HEK293 (cell line): Measurements from ENCODE around the gene MAN2B1.

Source experiments
- KLF7 ChIP-seq: fragments of 450-650 bp; formaldehyde crosslinking; IDR thresholded peaks from 2 replicates; pipeline ENCODE4 v1.5.1; 2016; ENCODE audit warnings: missing biosample characterization, missing genetic modification characterization, borderline replicate concordance
- KLF8 ChIP-seq: fragments of 450-650 bp; formaldehyde crosslinking; IDR thresholded peaks from 2 replicates; pipeline ENCODE4 v1.5.1; 2016; ENCODE audit warnings: missing biosample characterization, missing genetic modification characterization
- MEIS1 ChIP-seq: sonication (generic); formaldehyde crosslinking; IDR thresholded peaks from 2 replicates; pipeline ENCODE4 v1.8.1; 2022; ENCODE audit warnings: missing genetic modification reagents, mild to moderate bottlenecking, borderline replicate concordance
- MZF1 ChIP-seq: fragments of 450-650 bp; formaldehyde crosslinking; IDR thresholded peaks from 2 replicates; pipeline ENCODE4 v1.5.1; 2017; ENCODE audit warnings: missing biosample characterization, missing genetic modification characterization, borderline replicate concordance
- PBX3 ChIP-seq: sonication (generic); formaldehyde crosslinking; IDR thresholded peaks from 2 replicates; pipeline ENCODE4 v1.8.1; 2022; ENCODE audit warnings: mild to moderate bottlenecking, moderate library complexity, missing genetic modification reagents
- SETDB1 ChIP-seq: IDR thresholded peaks from one replicate; pipeline ENCODE4 v1.6.1; 2017; ENCODE audit warnings: mild to moderate bottlenecking, low read length, moderate library complexity, mixed read lengths; ENCODE audit not compliant: insufficient read length
- SP2 ChIP-seq: fragments of 450-650 bp; formaldehyde crosslinking; IDR thresholded peaks from 2 replicates; pipeline ENCODE4 v1.5.1; 2016; ENCODE audit warnings: missing biosample characterization, missing genetic modification characterization
- SP3 ChIP-seq: fragments of 450-650 bp; formaldehyde crosslinking; IDR thresholded peaks from 2 replicates; pipeline ENCODE4 v1.5.1; 2016; ENCODE audit warnings: missing biosample characterization, missing genetic modification characterization
- ZBTB7A ChIP-seq: fragments of 450-650 bp; formaldehyde crosslinking; IDR thresholded peaks from 2 replicates; pipeline ENCODE4 v1.5.1; 2016; ENCODE audit warnings: low read depth, missing biosample characterization, missing genetic modification characterization
- ZFP37 ChIP-seq: fragments of 450-650 bp; formaldehyde crosslinking; IDR thresholded peaks from 2 replicates; pipeline ENCODE4 v1.5.1; 2016; ENCODE audit warnings: missing biosample characterization, missing genetic modification characterization
- ZFP69B ChIP-seq: fragments of 450-650 bp; formaldehyde crosslinking; IDR thresholded peaks from 2 replicates; pipeline ENCODE4 v1.5.1; 2016; ENCODE audit warnings: missing biosample characterization, missing genetic modification characterization
- ZNF221 ChIP-seq: fragments of 450-650 bp; formaldehyde crosslinking; IDR thresholded peaks from 2 replicates; pipeline ENCODE4 v1.5.1; 2017; ENCODE audit warnings: missing biosample characterization, missing genetic modification characterization, borderline replicate concordance
- ZNF366 ChIP-seq: fragments of 450-650 bp; formaldehyde crosslinking; conservative IDR thresholded peaks from 2 replicates; pipeline ENCODE4 v1.5.1; 2016; ENCODE audit warnings: missing biosample characterization, missing genetic modification characterization
- ZNF423 ChIP-seq: fragments of 450-650 bp; formaldehyde crosslinking; IDR thresholded peaks from 2 replicates; pipeline ENCODE4 v1.5.1; 2016; ENCODE audit warnings: missing biosample characterization, missing genetic modification characterization
- ZNF433 ChIP-seq: fragments of 450-650 bp; formaldehyde crosslinking; IDR thresholded peaks from 2 replicates; pipeline ENCODE4 v1.5.1; 2016; ENCODE audit warnings: missing biosample characterization, missing genetic modification characterization, low read depth
- ZNF449 ChIP-seq: fragments of 450-650 bp; formaldehyde crosslinking; IDR thresholded peaks from 2 replicates; pipeline ENCODE4 v1.5.1; 2017; ENCODE audit warnings: missing biosample characterization, mild to moderate bottlenecking, missing genetic modification characterization, moderate library complexity
- ZNF521 ChIP-seq: fragments of 450-650 bp; formaldehyde crosslinking; IDR thresholded peaks from 2 replicates; pipeline ENCODE4 v1.5.1; 2017; ENCODE audit warnings: missing biosample characterization, mild to moderate bottlenecking, missing genetic modification characterization
- ZNF555 ChIP-seq: fragments of 450-650 bp; formaldehyde crosslinking; conservative IDR thresholded peaks from 2 replicates; pipeline ENCODE4 v1.5.1; 2017; ENCODE audit warnings: missing biosample characterization, mild to moderate bottlenecking, missing genetic modification characterization, inconsistent platforms
- ZNF558 ChIP-seq: fragments of 450-650 bp; formaldehyde crosslinking; IDR thresholded peaks from 2 replicates; pipeline ENCODE4 v1.5.1; 2016; ENCODE audit warnings: missing biosample characterization, missing genetic modification characterization
- ZNF600 ChIP-seq: fragments of 450-650 bp; formaldehyde crosslinking; IDR thresholded peaks from 2 replicates; pipeline ENCODE4 v1.5.1; 2016; ENCODE audit warnings: missing biosample characterization, missing genetic modification characterization
- ZNF837 ChIP-seq: fragments of 450-650 bp; formaldehyde crosslinking; IDR thresholded peaks from 2 replicates; pipeline ENCODE4 v1.5.1; 2016; ENCODE audit warnings: missing biosample characterization, missing genetic modification characterization
- ZXDB ChIP-seq: fragments of 450-650 bp; formaldehyde crosslinking; IDR thresholded peaks from 2 replicates; pipeline ENCODE4 v1.5.1; 2016; ENCODE audit warnings: missing biosample characterization, missing genetic modification characterization
- TF ChIP-seq, protein P1 (sequence below): fragments of 450-650 bp; formaldehyde crosslinking; IDR thresholded peaks from 2 replicates; pipeline ENCODE4 v1.5.1; 2016; ENCODE audit warnings: missing biosample characterization, missing genetic modification characterization
- TF ChIP-seq, protein P2 (sequence below): fragments of 450-650 bp; formaldehyde crosslinking; IDR thresholded peaks from 2 replicates; pipeline ENCODE4 v1.5.1; 2017; ENCODE audit warnings: missing biosample characterization, missing genetic modification characterization
- TF ChIP-seq, protein P3 (sequence below): fragments of 450-650 bp; formaldehyde crosslinking; IDR thresholded peaks from 2 replicates; pipeline ENCODE4 v1.5.1; 2016; ENCODE audit warnings: missing biosample characterization, missing genetic modification characterization, borderline replicate concordance
- TF ChIP-seq, protein P4 (sequence below): fragments of 450-650 bp; formaldehyde crosslinking; IDR thresholded peaks from 2 replicates; pipeline ENCODE4 v1.5.1; 2016; ENCODE audit warnings: missing biosample characterization, missing genetic modification characterization

Gene MAN2B1

DNA sequence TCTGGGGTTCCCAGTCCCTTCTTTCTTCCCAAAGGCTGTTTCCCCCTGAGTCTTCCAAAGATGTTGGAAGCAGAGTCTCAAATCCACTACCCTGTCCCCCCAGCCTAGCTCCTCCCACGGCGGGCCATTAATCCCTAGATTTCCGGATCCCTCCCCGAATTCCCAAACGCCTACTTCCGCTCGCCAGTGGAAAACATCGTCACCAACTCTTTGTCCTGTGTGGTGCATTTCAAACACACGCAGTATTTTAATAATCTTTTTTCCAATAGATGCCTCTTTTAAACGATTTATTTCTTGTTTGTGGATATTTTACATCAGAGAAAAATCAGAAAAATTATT is 55.2 kb downstream of the MAN2B1 start (continued):
- TF ChIP-seq, protein P1, sequence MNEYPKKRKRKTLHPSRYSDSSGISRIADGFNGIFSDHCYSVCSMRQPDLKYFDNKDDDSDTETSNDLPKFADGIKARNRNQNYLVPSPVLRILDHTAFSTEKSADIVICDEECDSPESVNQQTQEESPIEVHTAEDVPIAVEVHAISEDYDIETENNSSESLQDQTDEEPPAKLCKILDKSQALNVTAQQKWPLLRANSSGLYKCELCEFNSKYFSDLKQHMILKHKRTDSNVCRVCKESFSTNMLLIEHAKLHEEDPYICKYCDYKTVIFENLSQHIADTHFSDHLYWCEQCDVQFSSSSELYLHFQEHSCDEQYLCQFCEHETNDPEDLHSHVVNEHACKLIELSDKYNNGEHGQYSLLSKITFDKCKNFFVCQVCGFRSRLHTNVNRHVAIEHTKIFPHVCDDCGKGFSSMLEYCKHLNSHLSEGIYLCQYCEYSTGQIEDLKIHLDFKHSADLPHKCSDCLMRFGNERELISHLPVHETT (tag by site-specific recombination): no peak
- TF ChIP-seq MEIS1: no peak
- no peak for TF ChIP-seq ZNF558 (tag by site-specific recombination)
- TF ChIP-seq ZNF221 (tag by site-specific recombination): no peak
- TF ChIP-seq ZXDB (tag by site-specific recombination): no peak
- TF ChIP-seq ZNF555: no peak
- TF ChIP-seq PBX3 (CRISPR knock-in tag): no peak
- no peak for TF ChIP-seq ZNF521 (tag by site-specific recombination)
- TF ChIP-seq ZFP69B (tag by site-specific recombination): no peak
- peak; percentile 83 for TF ChIP-seq SP2
- TF ChIP-seq, protein P2, sequence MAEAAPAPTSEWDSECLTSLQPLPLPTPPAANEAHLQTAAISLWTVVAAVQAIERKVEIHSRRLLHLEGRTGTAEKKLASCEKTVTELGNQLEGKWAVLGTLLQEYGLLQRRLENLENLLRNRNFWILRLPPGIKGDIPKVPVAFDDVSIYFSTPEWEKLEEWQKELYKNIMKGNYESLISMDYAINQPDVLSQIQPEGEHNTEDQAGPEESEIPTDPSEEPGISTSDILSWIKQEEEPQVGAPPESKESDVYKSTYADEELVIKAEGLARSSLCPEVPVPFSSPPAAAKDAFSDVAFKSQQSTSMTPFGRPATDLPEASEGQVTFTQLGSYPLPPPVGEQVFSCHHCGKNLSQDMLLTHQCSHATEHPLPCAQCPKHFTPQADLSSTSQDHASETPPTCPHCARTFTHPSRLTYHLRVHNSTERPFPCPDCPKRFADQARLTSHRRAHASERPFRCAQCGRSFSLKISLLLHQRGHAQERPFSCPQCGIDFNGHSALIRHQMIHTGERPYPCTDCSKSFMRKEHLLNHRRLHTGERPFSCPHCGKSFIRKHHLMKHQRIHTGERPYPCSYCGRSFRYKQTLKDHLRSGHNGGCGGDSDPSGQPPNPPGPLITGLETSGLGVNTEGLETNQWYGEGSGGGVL: peak; percentile 71
- TF ChIP-seq, protein P3, sequence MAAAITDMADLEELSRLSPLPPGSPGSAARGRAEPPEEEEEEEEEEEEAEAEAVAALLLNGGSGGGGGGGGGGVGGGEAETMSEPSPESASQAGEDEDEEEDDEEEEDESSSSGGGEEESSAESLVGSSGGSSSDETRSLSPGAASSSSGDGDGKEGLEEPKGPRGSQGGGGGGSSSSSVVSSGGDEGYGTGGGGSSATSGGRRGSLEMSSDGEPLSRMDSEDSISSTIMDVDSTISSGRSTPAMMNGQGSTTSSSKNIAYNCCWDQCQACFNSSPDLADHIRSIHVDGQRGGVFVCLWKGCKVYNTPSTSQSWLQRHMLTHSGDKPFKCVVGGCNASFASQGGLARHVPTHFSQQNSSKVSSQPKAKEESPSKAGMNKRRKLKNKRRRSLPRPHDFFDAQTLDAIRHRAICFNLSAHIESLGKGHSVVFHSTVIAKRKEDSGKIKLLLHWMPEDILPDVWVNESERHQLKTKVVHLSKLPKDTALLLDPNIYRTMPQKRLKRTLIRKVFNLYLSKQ: no peak
- TF ChIP-seq ZNF433 (tag by site-specific recombination): no peak
- TF ChIP-seq SP3 (tag by site-specific recombination): peak; percentile 51
- no peak for TF ChIP-seq ZNF449 (tag by site-specific recombination)
- no peak for TF ChIP-seq ZFP37 (tag by site-specific recombination)
- TF ChIP-seq ZBTB7A (tag by site-specific recombination): no peak
- TF ChIP-seq KLF7: no peak
- TF ChIP-seq ZNF366 (tag by site-specific recombination): 0 out of 2 replicates have a peak, but pooled peaks have one; percentile 24
- TF ChIP-seq, protein P4, sequence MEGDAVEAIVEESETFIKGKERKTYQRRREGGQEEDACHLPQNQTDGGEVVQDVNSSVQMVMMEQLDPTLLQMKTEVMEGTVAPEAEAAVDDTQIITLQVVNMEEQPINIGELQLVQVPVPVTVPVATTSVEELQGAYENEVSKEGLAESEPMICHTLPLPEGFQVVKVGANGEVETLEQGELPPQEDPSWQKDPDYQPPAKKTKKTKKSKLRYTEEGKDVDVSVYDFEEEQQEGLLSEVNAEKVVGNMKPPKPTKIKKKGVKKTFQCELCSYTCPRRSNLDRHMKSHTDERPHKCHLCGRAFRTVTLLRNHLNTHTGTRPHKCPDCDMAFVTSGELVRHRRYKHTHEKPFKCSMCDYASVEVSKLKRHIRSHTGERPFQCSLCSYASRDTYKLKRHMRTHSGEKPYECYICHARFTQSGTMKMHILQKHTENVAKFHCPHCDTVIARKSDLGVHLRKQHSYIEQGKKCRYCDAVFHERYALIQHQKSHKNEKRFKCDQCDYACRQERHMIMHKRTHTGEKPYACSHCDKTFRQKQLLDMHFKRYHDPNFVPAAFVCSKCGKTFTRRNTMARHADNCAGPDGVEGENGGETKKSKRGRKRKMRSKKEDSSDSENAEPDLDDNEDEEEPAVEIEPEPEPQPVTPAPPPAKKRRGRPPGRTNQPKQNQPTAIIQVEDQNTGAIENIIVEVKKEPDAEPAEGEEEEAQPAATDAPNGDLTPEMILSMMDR (tag by site-specific recombination): no peak
- no peak for TF ChIP-seq SETDB1
- TF ChIP-seq ZNF600 (tag by site-specific recombination): peak; percentile 76
- TF ChIP-seq ZNF423 (tag by site-specific recombination): no peak
- no peak for TF ChIP-seq MZF1
- no peak for TF ChIP-seq ZNF837
- no peak for TF ChIP-seq KLF8 (tag by site-specific recombination)
